Ascending aorta (tissue), 2 donors: ENCODE data around the gene CAMK2D. TPM values are rescaled to one million over a fixed set of nuclear protein-coding genes. Genes with fewer than 3 reads are reported as not detected.

ENCODE experiments used
- DNase-seq, 2 donors: peaks; one replicate each; pipeline ENCODE4 v3.0.0-alpha.2; 2019; ENCODE audit warnings: low spot score in 2 of 2
- H3K27ac ChIP-seq, 2 donors: fragments of 200-600 bp; sonication (generic); one replicate each; pipeline ENCODE4 v1.5.1; 2016 to 2017; ENCODE audit warnings: mild to moderate bottlenecking in 1 of 2
- H3K27me3 ChIP-seq: fragments of 200-600 bp; sonication (generic); one replicate; pipeline ENCODE4 v1.5.1; 2017
- H3K36me3 ChIP-seq, 2 donors: fragments of 200-600 bp; sonication (generic); one replicate each; pipeline ENCODE4 v1.5.1; 2016
- H3K4me1 ChIP-seq, 2 donors: fragments of 200-600 bp; sonication (generic); one replicate each; pipeline ENCODE4 v1.5.1; 2016 to 2017; ENCODE audit warnings: mild to moderate bottlenecking in 1 of 2
- H3K4me3 ChIP-seq, 2 donors: fragments of 200-600 bp; sonication (generic); one replicate each; pipeline ENCODE4 v1.5.1; 2016 to 2017; ENCODE audit warnings: mild to moderate bottlenecking in 1 of 2
- H3K9me3 ChIP-seq, 2 donors: fragments of 200-600 bp; sonication (generic); one replicate each; pipeline ENCODE4 v1.5.1; 2016
- CTCF ChIP-seq, 3 experiments: fragments of 200-600 bp in 2 of 3; fragments of 450-650 bp in 1 of 3; sonication (generic) in 2 of 3; IDR thresholded peaks; one replicate each; pipeline ENCODE4 v1.5.1; 2016 to 2019; ENCODE audit warnings: antibody characterized with exemption in 3 of 3, mild to moderate bottlenecking in 1 of 3, moderate library complexity in 1 of 3
- intact Hi-C: fragments of 100-400 bp; cut with DNase I; formaldehyde crosslinking; loops from one replicate; pipeline ENCODE4 v1.15.1; 2023
- total RNA-seq: library from RNA; depleted of rRNA; stranded (reverse); fragments of >200 nt; gene quantifications from one replicate; pipeline ENCODE4 v1.1.0, GENCODE V29; 2016

The CAMK2D gene
- total RNA-seq, 1 donor from 2014 or later = 23.8 TPM

GRCh38 chr4:113596396-113596795, 165.1 kb downstream of the CAMK2D start:
- no peaks in the 10 kb centered on the region for H3K27me3 ChIP-seq
- H3K27ac ChIP-seq = no peak overlapping the region
- H3K4me1 ChIP-seq = no peaks in the 10 kb centered on the region
- DNase-seq = no peak
- H3K36me3 ChIP-seq = no peaks in the 10 kb centered on the region
- TF ChIP-seq CTCF (IDR thresholded peaks at IDR 0.05) = no peak
- intact Hi-C loops = no loop called here
- no peak overlapping the region for H3K4me3 ChIP-seq
- H3K9me3 ChIP-seq = no peaks in the 10 kb centered on the region

DNA sequence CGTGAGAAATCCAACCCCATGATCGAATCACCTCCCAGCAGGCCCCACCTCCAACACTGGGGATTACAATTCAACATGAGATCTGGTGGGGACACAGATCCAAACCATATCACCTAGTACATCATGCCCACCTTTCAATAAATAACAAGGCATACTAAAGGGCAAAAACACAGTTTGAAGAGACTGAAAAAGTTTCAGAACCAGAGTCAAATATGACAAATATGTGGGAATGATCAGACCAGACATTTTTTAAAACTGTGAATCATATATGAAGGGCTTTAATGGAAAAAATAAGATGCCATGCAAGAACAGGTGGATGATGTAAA, 167.3 kb downstream of the CAMK2D start:
- H3K36me3 ChIP-seq = no peaks in the 10 kb centered on the region
- no peak for TF ChIP-seq CTCF (IDR thresholded peaks at IDR 0.05)
- H3K27me3 ChIP-seq = no peaks in the 10 kb centered on the region
- no peak overlapping the region for H3K4me3 ChIP-seq
- no peaks in the 10 kb centered on the region for H3K9me3 ChIP-seq
- intact Hi-C loops = no loop called here
- H3K4me1 ChIP-seq = no peaks in the 10 kb centered on the region
- H3K27ac ChIP-seq = no peak overlapping the region
- DNase-seq = no peak

GRCh38 chr4:113593400-113594230, 167.9 kb downstream of the CAMK2D start:
- no peak for TF ChIP-seq CTCF (IDR thresholded peaks at IDR 0.05)
- intact Hi-C loops = no loop called here

DNA sequence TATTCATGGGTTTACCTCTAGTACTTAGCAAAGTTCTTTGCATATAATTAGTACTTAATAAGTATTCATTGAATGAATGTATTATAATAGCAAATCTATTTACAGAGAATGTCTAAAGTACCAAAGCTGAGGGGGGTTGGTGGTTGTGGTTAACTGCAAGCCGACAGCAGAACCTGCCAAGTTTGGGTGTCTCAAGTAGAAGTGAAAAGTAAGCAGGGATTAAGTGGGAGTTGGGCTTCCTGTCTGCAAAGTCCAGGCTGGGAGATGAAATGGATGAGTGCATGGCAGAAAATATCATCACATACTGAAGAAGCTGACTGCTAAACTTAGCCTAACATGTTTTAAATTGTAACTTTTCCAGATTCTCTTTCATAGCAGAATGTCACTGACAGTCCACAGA, 169.6 kb downstream of the CAMK2D start:
- H3K4me1 ChIP-seq = peaks cover 0 to 9% of the 10 kb centered on the region in 2 donors
- H3K4me3 ChIP-seq = no peak overlapping the region
- no peak for TF ChIP-seq CTCF (IDR thresholded peaks at IDR 0.05)
- H3K27me3 ChIP-seq = no peaks in the 10 kb centered on the region
- no peaks in the 10 kb centered on the region for H3K9me3 ChIP-seq
- intact Hi-C loops = no loop called here
- no peak for DNase-seq
- no peaks in the 10 kb centered on the region for H3K36me3 ChIP-seq
- H3K27ac ChIP-seq = no peak overlapping the region

More at GRCh38 chr4:113593400-113594230, 167.9 kb downstream of the CAMK2D start:
- no peak for DNase-seq
- Histone ChIP-seq H3K4me1 (no peaks in the 10 kb centered on the region), H3K36me3 (no peaks in the 10 kb centered on the region), H3K4me3 (no peak overlapping the region), H3K9me3 (no peaks in the 10 kb centered on the region), H3K27me3 (no peaks in the 10 kb centered on the region), H3K27ac (no peak overlapping the region)

DNA sequence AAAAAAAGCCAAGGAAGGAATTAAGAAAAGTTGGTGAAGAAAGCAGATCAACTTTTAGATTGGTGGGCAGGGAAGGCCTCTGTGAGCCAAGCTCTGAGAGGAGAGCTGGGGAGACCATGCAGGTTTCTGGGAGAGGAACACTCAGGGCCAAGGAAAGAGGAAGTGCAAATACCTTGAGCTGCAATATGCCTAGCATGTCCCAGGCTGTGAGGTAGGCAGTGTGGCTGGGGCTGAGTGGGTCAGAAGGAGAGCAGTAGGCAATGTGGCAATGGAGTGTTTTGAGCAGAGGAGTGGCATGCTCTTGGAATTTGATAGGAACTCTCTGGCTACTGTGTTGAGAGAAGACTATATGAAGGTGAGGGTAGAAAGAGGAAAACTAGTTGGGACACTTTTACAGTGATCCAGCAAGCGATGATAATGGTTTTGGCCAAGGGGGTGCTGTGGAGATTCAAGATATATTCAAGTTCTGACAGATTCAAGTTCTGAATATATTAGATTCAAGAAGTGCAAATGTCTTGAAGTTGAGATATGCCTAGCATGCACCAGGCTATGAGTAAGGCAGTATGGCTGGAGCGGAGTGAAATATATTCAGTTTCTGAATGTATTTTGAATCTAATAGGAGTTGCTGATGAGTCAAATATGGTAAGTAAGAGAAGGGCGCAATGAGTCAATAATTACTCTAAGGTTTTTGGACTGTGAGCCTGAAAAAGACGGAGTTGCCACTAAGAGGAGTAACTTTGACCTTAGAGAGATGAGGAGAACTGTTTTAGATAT, 172.5 kb downstream of the CAMK2D start:
- TF ChIP-seq CTCF (IDR thresholded peaks at IDR 0.05) = no peak
- no peak overlapping the region for H3K27ac ChIP-seq
- H3K9me3 ChIP-seq = no peaks in the 10 kb centered on the region
- H3K27me3 ChIP-seq = no peaks in the 10 kb centered on the region
- H3K4me1 ChIP-seq = peaks cover 5 to 26% of the 10 kb centered on the region in 2 donors
- no peak for DNase-seq
- intact Hi-C loops = no loop called here
- H3K36me3 ChIP-seq = no peaks in the 10 kb centered on the region
- no peak overlapping the region for H3K4me3 ChIP-seq
